Measurements from ENCODE around the gene ELP4. TPM values are rescaled to one million over a fixed set of nuclear protein-coding genes. Genes with fewer than 3 reads are reported as not detected.

ELP4 gene
- total RNA-seq, 4 donors from 2014 or later, result 8.8 to 23.6 (median 13.5) TPM

DNA sequence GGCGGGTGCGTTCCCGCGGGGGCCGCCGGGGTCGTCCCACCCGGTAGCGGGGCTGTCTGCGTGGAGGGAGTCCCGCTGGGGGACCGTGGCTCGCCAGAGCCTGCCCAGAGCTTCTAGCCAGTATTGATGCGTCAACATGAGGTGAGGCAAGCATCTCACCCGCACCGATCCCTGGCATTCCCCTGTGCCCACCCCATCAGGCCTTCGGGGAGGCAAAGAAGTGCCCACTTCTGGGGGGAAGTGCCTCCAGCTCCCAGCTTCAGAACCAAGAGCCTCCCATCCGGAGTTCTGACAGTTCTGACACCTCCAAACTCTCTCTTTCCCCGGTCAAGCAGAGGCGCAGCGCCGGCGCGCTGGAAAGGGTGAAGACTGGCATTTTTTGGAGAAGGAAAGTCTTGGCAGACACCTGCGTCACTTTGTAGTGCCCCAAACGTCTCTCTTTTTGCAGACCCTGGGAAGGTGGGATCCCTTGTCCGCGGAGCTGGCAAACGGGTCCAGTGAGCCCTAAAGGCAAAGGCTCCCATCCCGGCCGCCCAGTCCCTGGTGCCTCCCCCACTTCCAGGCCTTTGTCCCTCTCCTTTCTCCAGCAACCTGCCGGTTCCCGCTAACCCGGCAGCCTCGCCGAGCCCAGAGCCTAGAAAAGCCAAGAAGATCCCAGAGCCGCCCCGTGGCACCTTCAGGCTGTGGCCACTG is 304.8 kb downstream of the ELP4 start:
- intact Hi-C loops (cut with DNase I; ENCODE audit: low total_unique reads), result loop anchor here (5.0 kb wide), 1 partner anchor 172 kb away; no protein-coding TSS in a partner anchor
- Histone ChIP-seq H3K27me3 (peaks cover 97 to 100% (median 100%) of the 10 kb centered on the region in 3 donors), H3K9me3 (no peaks in the 10 kb centered on the region), H3K27ac (no peak overlapping the region), H3K4me3 (peak overlapping the region in 3 of 4 donors; percentile 43 to 68 (median 53)), H3K36me3 (no peaks in the 10 kb centered on the region), H3K4me1 (peaks cover 73 to 88% of the 10 kb centered on the region in 2 donors)
- no peak for ATAC-seq
- TF ChIP-seq, protein P1, sequence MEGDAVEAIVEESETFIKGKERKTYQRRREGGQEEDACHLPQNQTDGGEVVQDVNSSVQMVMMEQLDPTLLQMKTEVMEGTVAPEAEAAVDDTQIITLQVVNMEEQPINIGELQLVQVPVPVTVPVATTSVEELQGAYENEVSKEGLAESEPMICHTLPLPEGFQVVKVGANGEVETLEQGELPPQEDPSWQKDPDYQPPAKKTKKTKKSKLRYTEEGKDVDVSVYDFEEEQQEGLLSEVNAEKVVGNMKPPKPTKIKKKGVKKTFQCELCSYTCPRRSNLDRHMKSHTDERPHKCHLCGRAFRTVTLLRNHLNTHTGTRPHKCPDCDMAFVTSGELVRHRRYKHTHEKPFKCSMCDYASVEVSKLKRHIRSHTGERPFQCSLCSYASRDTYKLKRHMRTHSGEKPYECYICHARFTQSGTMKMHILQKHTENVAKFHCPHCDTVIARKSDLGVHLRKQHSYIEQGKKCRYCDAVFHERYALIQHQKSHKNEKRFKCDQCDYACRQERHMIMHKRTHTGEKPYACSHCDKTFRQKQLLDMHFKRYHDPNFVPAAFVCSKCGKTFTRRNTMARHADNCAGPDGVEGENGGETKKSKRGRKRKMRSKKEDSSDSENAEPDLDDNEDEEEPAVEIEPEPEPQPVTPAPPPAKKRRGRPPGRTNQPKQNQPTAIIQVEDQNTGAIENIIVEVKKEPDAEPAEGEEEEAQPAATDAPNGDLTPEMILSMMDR (IDR thresholded peaks at IDR 0.05 in 4 of 5, conservative IDR thresholded peaks at IDR 0.05 in 1 of 5), result no peak
- TF ChIP-seq POLR2A (IDR thresholded peaks at IDR 0.05), result no peak
- in situ Hi-C loops (cut with MboI; ENCODE audit: low sequenced_read_pairs in 4 of 4), result no loop called here
- no peak for DNase-seq

DNA sequence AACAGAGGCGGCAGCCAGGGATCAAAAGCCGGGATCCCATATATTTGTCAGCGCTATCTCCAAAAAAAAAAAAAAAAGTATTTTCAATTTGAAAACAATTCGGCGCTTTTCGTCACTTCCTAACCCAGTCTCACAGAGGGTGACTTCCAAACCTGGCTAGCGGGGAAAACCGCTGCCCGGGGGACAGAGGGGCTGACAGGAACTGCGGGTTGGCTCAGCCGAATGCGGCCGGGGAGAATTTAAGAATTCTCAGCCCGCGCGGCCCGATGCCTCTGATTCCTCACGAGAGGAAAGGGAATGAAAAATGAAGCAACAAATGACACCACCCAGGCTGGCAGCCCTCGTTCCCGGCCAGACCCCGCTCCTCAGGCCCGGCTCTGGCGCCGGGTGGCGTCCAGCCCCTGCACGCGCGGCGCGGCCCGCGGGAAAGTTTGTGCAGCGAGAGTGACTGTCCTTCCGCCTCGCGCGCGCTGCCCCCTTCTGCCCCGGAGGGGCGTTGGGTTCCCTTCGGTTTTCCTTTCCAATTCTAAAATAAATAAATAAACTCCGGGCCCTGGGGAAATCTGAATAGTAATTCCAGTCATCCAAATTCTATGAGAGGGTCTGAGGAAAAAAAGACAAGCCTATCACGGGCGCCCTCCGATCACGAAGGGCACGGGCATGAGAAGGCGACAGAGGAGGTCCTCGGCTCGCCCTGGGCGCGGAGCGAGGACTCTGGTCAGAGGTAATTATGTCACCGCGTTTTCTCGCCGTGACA is 306.3 kb downstream of the ELP4 start:
- no peak for TF ChIP-seq POLR2A (IDR thresholded peaks at IDR 0.05)
- TF ChIP-seq, protein P1 (IDR thresholded peaks at IDR 0.05 in 4 of 5, conservative IDR thresholded peaks at IDR 0.05 in 1 of 5), result no peak
- no peaks in the 10 kb centered on the region for H3K9me3 ChIP-seq
- DNase-seq (no peak), ATAC-seq (no peak)
- H3K36me3 ChIP-seq, result no peaks in the 10 kb centered on the region
- H3K4me1 ChIP-seq, result peaks cover 59 to 75% of the 10 kb centered on the region in 2 donors
- intact Hi-C loops (cut with DNase I; ENCODE audit: low total_unique reads), result no loop called here
- H3K27ac ChIP-seq, result no peak overlapping the region
- H3K27me3 ChIP-seq, result peaks cover 97 to 100% (median 100%) of the 10 kb centered on the region in 3 donors
- peak overlapping the region; percentile 35 to 68 (median 40) for H3K4me3 ChIP-seq
- in situ Hi-C loops (cut with MboI; ENCODE audit: low sequenced_read_pairs in 4 of 4), result no loop called here

DNA sequence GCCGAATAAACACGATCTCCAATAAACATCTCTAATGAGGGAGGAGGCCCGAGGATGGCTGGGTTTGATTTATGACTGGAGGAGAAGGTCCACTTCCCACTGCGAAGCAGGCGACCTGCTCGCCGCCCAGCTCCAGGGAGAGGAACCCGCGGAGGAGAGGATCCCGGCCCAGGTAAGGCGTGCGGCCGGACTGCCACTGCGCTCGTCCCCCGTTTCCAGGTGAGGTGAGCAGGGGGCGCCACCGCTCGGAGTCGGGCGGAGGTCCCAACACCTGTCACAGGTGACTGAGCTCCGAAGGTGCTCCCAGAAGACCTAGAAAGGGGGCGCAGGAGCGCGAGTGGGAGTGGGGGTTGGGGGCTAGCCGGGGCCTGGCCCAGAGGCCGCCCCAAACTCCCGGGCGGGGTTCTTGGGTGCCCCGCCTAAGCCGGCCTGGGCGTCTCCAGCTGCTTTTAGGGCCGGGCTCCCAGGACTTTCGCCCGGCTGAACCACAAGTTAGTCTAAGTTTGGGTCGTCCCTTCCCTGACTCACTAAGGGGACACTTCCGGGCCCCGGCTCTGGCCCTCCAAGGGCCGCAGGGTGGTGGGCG is 307.0 kb downstream of the ELP4 start:
- no peaks in the 10 kb centered on the region for H3K9me3 ChIP-seq
- peaks cover 98 to 100% (median 100%) of the 10 kb centered on the region in 3 donors for H3K27me3 ChIP-seq
- H3K27ac ChIP-seq, result no peak overlapping the region
- H3K4me1 ChIP-seq, result peaks cover 54 to 68% of the 10 kb centered on the region in 2 donors
- H3K36me3 ChIP-seq, result no peaks in the 10 kb centered on the region
- in situ Hi-C loops (cut with MboI; ENCODE audit: low sequenced_read_pairs in 4 of 4) (no loop called here), intact Hi-C loops (cut with DNase I; ENCODE audit: low total_unique reads) (no loop called here)
- no peak for ATAC-seq
- H3K4me3 ChIP-seq, result peak overlapping the region; percentile 35 to 68 (median 40)
- no peak for DNase-seq
- TF ChIP-seq, protein P1 (IDR thresholded peaks at IDR 0.05 in 4 of 5, conservative IDR thresholded peaks at IDR 0.05 in 1 of 5), result no peak
- TF ChIP-seq POLR2A (IDR thresholded peaks at IDR 0.05), result no peak

DNA sequence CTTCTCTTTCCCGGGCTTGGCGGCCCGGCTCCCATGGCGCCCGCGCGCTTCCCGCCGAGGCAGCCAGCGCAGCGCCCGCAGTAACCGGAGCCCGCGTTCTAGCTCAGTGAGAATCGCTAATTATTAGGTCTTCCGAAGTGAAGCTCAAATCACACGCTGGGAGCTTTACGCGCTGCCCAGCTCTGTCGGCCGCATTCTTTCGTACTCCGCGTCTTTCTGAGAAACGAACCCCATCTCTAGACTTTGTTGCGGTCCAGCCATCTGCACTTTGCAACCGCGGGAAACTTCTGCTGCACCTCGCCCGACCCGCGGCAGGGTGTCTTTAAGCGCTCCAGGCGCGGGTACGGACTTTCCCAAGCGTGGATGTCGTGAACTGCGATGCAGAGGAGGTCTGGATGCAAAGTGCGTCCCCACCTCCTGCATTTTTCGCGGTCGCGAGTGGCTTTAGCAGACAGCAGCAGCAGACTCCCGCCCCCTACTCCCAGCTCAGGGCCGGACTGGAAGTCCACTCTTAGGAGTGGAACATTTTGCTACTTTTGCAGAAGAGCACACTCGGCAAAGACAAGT is 307.6 kb downstream of the ELP4 start:
- DNase-seq (no peak), ATAC-seq (no peak)
- no peaks in the 10 kb centered on the region for H3K9me3 ChIP-seq
- intact Hi-C loops (cut with DNase I; ENCODE audit: low total_unique reads) (no loop called here), in situ Hi-C loops (cut with MboI; ENCODE audit: low sequenced_read_pairs in 4 of 4) (no loop called here)
- peaks cover 50 to 62% of the 10 kb centered on the region in 2 donors for H3K4me1 ChIP-seq
- H3K27me3 ChIP-seq, result peaks cover 99 to 100% (median 100%) of the 10 kb centered on the region in 3 donors
- H3K36me3 ChIP-seq, result no peaks in the 10 kb centered on the region
- H3K4me3 ChIP-seq, result peak overlapping the region; percentile 35 to 68 (median 40)
- TF ChIP-seq, protein P1 (IDR thresholded peaks at IDR 0.05 in 4 of 5, conservative IDR thresholded peaks at IDR 0.05 in 1 of 5), result no peak
- TF ChIP-seq POLR2A (IDR thresholded peaks at IDR 0.05), result no peak
- no peak overlapping the region for H3K27ac ChIP-seq
